Parathyroid adenoma (tissue), 2 donors: Measurements from ENCODE around the gene RPS6KB2.

ENCODE experiments used
- H2AFZ ChIP-seq: fragments of 300-600 bp; sonication (generic); one replicate; pipeline ENCODE4 v1.7.0; 2017; ENCODE audit warnings: antibody characterized with exemption, mild to moderate bottlenecking
- H3K27ac ChIP-seq: fragments of 300-600 bp; sonication (generic); one replicate; pipeline ENCODE4 v1.7.0; 2017
- H3K27me3 ChIP-seq: fragments of 300-600 bp; sonication (generic); one replicate; pipeline ENCODE4 v1.7.0; 2017; ENCODE audit warnings: low read length; ENCODE audit not compliant: control insufficient read depth, insufficient read depth
- H3K36me3 ChIP-seq: fragments of 300-600 bp; sonication (generic); one replicate; pipeline ENCODE4 v1.7.0; 2017; ENCODE audit warnings: low read length; ENCODE audit not compliant: control insufficient read depth, insufficient read depth
- H3K4me1 ChIP-seq: fragments of 300-600 bp; sonication (generic); one replicate; pipeline ENCODE4 v1.7.0; 2017; ENCODE audit warnings: control low read depth
- H3K4me2 ChIP-seq: fragments of 300-600 bp; sonication (generic); one replicate; pipeline ENCODE4 v1.7.0; 2017; ENCODE audit warnings: low read length
- H3K4me3 ChIP-seq: fragments of 300-600 bp; sonication (generic); one replicate; pipeline ENCODE4 v1.7.0; 2017; ENCODE audit warnings: low read depth, low read length
- H3K79me2 ChIP-seq: fragments of 300-600 bp; sonication (generic); one replicate; pipeline ENCODE4 v1.7.0; 2017; ENCODE audit warnings: control low read depth
- H3K9ac ChIP-seq: fragments of 300-600 bp; sonication (generic); one replicate; pipeline ENCODE4 v1.7.0; 2017; ENCODE audit warnings: mild to moderate bottlenecking
- H3K9me3 ChIP-seq: fragments of 300-600 bp; sonication (generic); one replicate; pipeline ENCODE4 v1.7.0; 2017; ENCODE audit warnings: low read length; ENCODE audit not compliant: control insufficient read depth
- TF ChIP-seq, protein P1 (sequence below): fragments of 300-600 bp; sonication (generic); IDR thresholded peaks from one replicate; pipeline ENCODE4 v1.7.0; 2017; ENCODE audit warnings: antibody characterized with exemption, mild to moderate bottlenecking
- donor health status: primary hyperparathyroidism.

Gene RPS6KB2

DNA sequence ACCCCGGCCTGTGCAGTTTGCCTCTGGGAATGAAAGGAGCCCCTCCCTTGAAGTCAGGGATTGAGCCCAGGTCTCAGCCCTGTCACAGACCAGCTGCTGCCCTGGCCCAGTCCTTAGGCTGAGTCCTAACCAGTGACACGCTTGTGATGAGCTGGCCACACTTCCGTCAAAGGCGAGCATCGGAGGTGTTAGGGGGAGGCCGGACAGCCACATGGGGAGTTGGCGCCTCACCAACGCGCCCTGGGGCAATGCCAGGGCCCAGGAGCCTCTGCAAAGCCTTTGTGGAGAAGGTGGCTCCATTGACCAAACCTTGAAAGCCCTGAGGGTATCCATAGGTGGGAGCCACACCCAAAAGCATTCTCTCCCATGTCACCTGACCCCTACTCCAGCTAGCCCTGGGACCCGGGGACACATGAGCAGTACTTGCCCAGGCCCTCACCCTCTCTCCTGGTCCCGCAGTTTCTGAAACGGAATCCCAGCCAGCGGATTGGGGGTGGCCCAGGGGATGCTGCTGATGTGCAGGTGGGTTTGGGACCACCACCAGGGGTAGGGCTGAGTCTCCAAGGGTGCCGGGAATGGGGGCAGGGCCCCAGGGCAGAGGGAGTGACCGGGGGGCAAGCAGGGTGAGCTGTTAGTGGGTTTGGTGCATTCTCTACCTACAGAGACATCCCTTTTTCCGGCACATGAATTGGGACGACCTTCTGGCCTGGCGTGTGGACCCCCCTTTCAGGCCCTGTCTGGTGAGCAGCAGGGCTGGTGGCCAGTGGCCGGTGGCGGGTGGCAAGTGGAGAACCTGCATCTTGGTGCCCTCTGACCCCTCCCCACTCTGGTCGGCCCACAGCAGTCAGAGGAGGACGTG is 5.5 kb downstream of the RPS6KB2 start:
- Histone ChIP-seq H3K9ac (no peak overlapping the region), H3K79me2 (peaks cover 9% of the 10 kb centered on the region), H3K27me3 (no peaks in the 10 kb centered on the region), H2AFZ (no peak overlapping the region), H3K9me3 (no peaks in the 10 kb centered on the region), H3K4me1 (no peaks in the 10 kb centered on the region), H3K4me3 (no peak overlapping the region), H3K27ac (no peak overlapping the region), H3K36me3 (no peaks in the 10 kb centered on the region), H3K4me2 (no peak overlapping the region)
- TF ChIP-seq, protein P1, sequence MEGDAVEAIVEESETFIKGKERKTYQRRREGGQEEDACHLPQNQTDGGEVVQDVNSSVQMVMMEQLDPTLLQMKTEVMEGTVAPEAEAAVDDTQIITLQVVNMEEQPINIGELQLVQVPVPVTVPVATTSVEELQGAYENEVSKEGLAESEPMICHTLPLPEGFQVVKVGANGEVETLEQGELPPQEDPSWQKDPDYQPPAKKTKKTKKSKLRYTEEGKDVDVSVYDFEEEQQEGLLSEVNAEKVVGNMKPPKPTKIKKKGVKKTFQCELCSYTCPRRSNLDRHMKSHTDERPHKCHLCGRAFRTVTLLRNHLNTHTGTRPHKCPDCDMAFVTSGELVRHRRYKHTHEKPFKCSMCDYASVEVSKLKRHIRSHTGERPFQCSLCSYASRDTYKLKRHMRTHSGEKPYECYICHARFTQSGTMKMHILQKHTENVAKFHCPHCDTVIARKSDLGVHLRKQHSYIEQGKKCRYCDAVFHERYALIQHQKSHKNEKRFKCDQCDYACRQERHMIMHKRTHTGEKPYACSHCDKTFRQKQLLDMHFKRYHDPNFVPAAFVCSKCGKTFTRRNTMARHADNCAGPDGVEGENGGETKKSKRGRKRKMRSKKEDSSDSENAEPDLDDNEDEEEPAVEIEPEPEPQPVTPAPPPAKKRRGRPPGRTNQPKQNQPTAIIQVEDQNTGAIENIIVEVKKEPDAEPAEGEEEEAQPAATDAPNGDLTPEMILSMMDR: no peak

DNA sequence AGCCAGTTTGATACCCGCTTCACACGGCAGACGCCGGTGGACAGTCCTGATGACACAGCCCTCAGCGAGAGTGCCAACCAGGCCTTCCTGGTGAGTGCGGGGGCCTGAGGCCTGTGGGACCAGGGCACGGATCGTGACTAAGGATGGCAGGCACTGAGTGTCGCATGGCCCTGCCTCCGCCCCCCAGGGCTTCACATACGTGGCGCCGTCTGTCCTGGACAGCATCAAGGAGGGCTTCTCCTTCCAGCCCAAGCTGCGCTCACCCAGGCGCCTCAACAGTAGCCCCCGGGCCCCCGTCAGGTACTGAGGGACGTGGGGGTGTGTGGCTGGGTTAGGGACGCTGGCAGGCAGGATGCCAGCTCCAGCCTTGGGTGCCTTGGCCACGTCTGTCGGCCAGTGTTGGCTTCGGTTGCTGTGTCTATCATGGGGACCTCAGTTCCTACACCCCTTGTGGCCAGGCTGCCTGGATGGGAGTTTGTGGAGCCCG is 6.1 kb downstream of the RPS6KB2 start:
- no peaks in the 10 kb centered on the region for H3K9me3 ChIP-seq
- no peaks in the 10 kb centered on the region for H3K36me3 ChIP-seq
- H3K4me3 ChIP-seq: no peak overlapping the region
- no peak overlapping the region for H3K4me2 ChIP-seq
- TF ChIP-seq, protein P1: no peak
- peaks cover 5% of the 10 kb centered on the region for H3K79me2 ChIP-seq
- no peaks in the 10 kb centered on the region for H3K27me3 ChIP-seq
- H3K9ac ChIP-seq: no peak overlapping the region
- H2AFZ ChIP-seq: no peak overlapping the region
- no peaks in the 10 kb centered on the region for H3K4me1 ChIP-seq
- H3K27ac ChIP-seq: no peak overlapping the region

DNA sequence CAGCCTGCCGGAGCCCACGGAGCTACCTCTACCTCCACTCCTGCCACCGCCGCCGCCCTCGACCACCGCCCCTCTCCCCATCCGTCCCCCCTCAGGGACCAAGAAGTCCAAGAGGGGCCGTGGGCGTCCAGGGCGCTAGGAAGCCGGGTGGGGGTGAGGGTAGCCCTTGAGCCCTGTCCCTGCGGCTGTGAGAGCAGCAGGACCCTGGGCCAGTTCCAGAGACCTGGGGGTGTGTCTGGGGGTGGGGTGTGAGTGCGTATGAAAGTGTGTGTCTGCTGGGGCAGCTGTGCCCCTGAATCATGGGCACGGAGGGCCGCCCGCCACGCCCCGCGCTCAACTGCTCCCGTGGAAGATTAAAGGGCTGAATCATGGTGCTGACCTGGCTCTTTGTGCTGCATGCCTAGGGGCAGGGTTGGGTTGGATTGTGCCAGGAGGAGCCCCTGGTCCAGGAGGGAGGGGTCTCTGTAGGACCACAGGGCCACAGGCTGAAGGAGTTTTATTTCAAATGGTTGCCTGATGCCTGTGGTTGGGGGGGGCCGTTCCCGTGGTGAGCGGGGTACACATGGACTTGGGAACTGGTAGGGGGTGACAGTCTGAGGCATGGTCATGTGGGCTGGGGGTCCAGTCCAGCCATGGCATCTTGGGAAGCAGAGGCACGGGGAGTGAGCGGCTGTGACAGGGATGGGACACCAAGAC is 6.9 kb downstream of the RPS6KB2 start:
- H3K79me2 ChIP-seq: peaks cover 2% of the 10 kb centered on the region
- H3K4me2 ChIP-seq: no peak overlapping the region
- H3K27me3 ChIP-seq: no peaks in the 10 kb centered on the region
- H3K27ac ChIP-seq: no peak overlapping the region
- H3K4me3 ChIP-seq: no peak overlapping the region
- H3K4me1 ChIP-seq: no peaks in the 10 kb centered on the region
- no peak overlapping the region for H2AFZ ChIP-seq
- TF ChIP-seq, protein P1: no peak
- no peaks in the 10 kb centered on the region for H3K36me3 ChIP-seq
- H3K9ac ChIP-seq: no peak overlapping the region
- no peaks in the 10 kb centered on the region for H3K9me3 ChIP-seq

DNA sequence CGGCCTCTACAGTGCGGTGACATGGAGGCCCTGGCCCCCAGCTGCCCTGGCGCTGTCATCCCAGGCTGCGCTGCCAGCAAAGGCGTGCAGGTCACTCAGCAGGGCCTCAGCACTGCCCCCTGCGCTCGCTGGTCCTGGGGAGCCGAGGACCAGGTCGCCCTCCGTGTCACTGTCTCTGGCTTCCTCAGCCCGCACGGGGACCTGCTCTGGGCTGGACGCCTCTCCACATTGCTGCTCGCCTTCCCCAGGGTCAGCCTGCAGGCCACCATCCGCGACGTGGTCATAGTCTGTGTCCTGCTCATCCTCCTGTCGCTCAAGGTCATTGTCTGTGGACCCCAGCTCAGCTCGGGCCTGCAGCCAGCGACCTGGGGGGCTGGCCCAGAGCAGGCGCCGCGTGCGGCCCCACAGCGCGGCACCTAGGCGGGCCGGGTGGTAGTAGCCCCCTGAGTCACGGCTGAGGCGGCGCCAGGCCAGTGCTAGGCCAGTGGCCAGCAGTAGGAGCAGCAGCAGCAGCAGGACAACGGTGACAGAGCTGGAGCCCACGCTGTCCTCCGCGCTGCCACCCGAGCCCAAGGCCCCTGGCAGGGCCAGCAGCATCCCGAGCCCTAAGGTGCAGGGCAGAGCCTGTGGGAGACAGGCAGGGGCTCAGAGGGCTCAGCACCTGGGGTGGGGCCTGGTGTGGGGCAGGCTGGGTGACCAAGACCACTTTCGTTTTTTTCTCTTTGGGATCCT is 7.6 kb downstream of the RPS6KB2 start:
- no peak overlapping the region for H3K4me2 ChIP-seq
- no peaks in the 10 kb centered on the region for H3K79me2 ChIP-seq
- no peak overlapping the region for H3K9ac ChIP-seq
- H3K36me3 ChIP-seq: no peaks in the 10 kb centered on the region
- H3K4me1 ChIP-seq: no peaks in the 10 kb centered on the region
- no peak overlapping the region for H3K4me3 ChIP-seq
- no peaks in the 10 kb centered on the region for H3K27me3 ChIP-seq
- TF ChIP-seq, protein P1: no peak
- no peak overlapping the region for H3K27ac ChIP-seq
- no peaks in the 10 kb centered on the region for H3K9me3 ChIP-seq
- H2AFZ ChIP-seq: no peak overlapping the region
